ENCODE measurements around the gene EMILIN3. TPM values are rescaled to one million over a fixed set of nuclear protein-coding genes. Genes with fewer than 3 reads are reported as not detected.

The EMILIN3 gene
- total RNA-seq, 1 experiment from 2014 or later, result not detected

GRCh38 chr20:41352666-41353065, 14.0 kb downstream of the EMILIN3 start (continued):
- TF ChIP-seq TCF7L2 (IDR thresholded peaks at IDR 0.05; ENCODE audit: borderline replicate concordance, extremely low read depth, insufficient read depth, insufficient read length), result no peak
- TF ChIP-seq POLR2A (IDR thresholded peaks at IDR 0.05; ENCODE audit: borderline replicate concordance, extremely low read depth, insufficient read depth, insufficient read length), result no peak
- TF ChIP-seq POLR2AphosphoS5 (IDR thresholded peaks at IDR 0.05; ENCODE audit: low read depth, low read length), result no peak
- no peak for TF ChIP-seq CBX3 (IDR thresholded peaks at IDR 0.05; ENCODE audit: low read depth)
- no peak for TF ChIP-seq ZBTB33 (IDR thresholded peaks at IDR 0.05; ENCODE audit: extremely low read depth, insufficient replicate concordance, low read length)

GRCh38 chr20:41352106-41352505, 14.5 kb downstream of the EMILIN3 start:
- ChIA-PET POLR2A (no interaction called here), CTCF (no interaction called here), RAD21 (ENCODE audit: low non-redundant PET in 1 of 2, low total read pairs in 2 of 2, uncharacterized antibody in 2 of 2, unreplicated experiment in 2 of 2) (no interaction called here)
- ATAC-seq (peak; percentile 77), DNase-seq (ENCODE audit: low read depth, low spot score) (no peak)
- Histone ChIP-seq H3K27me3 (ENCODE audit: insufficient read depth, low read length) (no peaks in the 10 kb centered on the region), H3K4me3 (replicated peaks in 1 of 2; ENCODE audit: low read depth in 1 of 2, low read length in 2 of 2) (no peak overlapping the region), H2AFZ (ENCODE audit: low read depth, low read length, poor library complexity, severe bottlenecking) (no peak overlapping the region), H4K20me1 (ENCODE audit: insufficient read depth) (no peaks in the 10 kb centered on the region), H3K36me3 (ENCODE audit: control insufficient read depth in 1 of 2, insufficient read depth in 2 of 2, low read length in 2 of 2) (0 out of 4 replicates have a peak, but pooled peaks cover 2 to 3% of the 10 kb centered on the region in 2 experiments), H3K27ac (ENCODE audit: low read depth, low read length) (no peak overlapping the region), H3K9me3 (ENCODE audit: control insufficient read depth in 1 of 2, insufficient read depth in 1 of 2, low read depth in 1 of 2, low read length in 2 of 2) (no peaks in the 10 kb centered on the region), H3K4me1 (ENCODE audit: control insufficient read depth in 1 of 2, insufficient read depth in 2 of 2, low read length in 2 of 2) (no peaks in the 10 kb centered on the region), H3K4me2 (ENCODE audit: low read length) (no peak overlapping the region), H3K9ac (ENCODE audit: low read length) (no peak overlapping the region), H3K9me2 (ENCODE audit: insufficient read depth) (no peaks in the 10 kb centered on the region), H3K79me2 (ENCODE audit: insufficient read depth, low read length) (no peaks in the 10 kb centered on the region)
- no TSS peak for BruUV-seq (replicated peaks)
- intact Hi-C loops (cut with micrococcal nuclease), result no loop called here
- peak in 1 of 3 experiments; percentile 21; a peak in 1 of 6 replicates for TF ChIP-seq CTCF (IDR thresholded peaks at IDR 0.05 in 2 of 3, conservative IDR thresholded peaks at IDR 0.05 in 1 of 3; ENCODE audit: borderline replicate concordance in 1 of 3, insufficient read depth in 1 of 3, low read depth in 2 of 3, low read length in 2 of 3)
- no peak for TF ChIP-seq CEBPB (IDR thresholded peaks at IDR 0.05; ENCODE audit: low read depth)
- TF ChIP-seq RAD21 (IDR thresholded peaks at IDR 0.05; ENCODE audit: low read depth), result no peak
- TF ChIP-seq EZH2 (IDR thresholded peaks at IDR 0.05), result no peak
